Uterus (tissue), 2 donors: ENCODE measurements around the gene TMEM54.

ENCODE experiments used
- POLR2A ChIP-seq, 2 donors: fragments of 450-650 bp; IDR thresholded peaks; one replicate each; pipeline ENCODE4 v1.6.1; 2016; ENCODE audit warnings: antibody characterized with exemption in 2 of 2, mild to moderate bottlenecking in 1 of 2, moderate library complexity in 1 of 2
- TF ChIP-seq, protein P1 (sequence below), 4 experiments: fragments of 200-600 bp in 2 of 4; fragments of 450-650 bp in 2 of 4; sonication (generic) in 2 of 4; IDR thresholded peaks; one replicate each; pipeline ENCODE4 v1.5.1; 2016 to 2019; ENCODE audit warnings: antibody characterized with exemption in 4 of 4, mild to moderate bottlenecking in 2 of 4, moderate library complexity in 1 of 4

DNA sequence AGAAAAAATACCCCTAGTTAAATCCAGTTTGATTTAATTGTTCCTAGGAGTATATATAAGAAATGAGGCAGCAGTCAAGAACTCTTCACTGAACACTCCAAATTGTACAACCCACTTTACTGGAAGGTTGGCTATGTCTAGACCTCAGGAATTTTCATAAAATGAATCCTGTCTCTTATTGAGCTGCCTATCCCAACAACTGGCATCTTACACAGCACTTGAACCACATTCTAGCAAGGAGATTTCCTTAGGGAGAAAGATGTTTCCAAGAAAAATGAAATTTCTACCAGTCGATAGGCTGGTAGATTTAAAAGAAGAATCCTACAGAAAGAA lies 47.2 kb upstream of the TMEM54 start:
- no peak for TF ChIP-seq POLR2A (IDR thresholded peaks at IDR 0.05)
- TF ChIP-seq, protein P1, sequence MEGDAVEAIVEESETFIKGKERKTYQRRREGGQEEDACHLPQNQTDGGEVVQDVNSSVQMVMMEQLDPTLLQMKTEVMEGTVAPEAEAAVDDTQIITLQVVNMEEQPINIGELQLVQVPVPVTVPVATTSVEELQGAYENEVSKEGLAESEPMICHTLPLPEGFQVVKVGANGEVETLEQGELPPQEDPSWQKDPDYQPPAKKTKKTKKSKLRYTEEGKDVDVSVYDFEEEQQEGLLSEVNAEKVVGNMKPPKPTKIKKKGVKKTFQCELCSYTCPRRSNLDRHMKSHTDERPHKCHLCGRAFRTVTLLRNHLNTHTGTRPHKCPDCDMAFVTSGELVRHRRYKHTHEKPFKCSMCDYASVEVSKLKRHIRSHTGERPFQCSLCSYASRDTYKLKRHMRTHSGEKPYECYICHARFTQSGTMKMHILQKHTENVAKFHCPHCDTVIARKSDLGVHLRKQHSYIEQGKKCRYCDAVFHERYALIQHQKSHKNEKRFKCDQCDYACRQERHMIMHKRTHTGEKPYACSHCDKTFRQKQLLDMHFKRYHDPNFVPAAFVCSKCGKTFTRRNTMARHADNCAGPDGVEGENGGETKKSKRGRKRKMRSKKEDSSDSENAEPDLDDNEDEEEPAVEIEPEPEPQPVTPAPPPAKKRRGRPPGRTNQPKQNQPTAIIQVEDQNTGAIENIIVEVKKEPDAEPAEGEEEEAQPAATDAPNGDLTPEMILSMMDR (IDR thresholded peaks at IDR 0.05), result no peak
